GM23338 (cell line): ENCODE results near the gene COX20.

Experiments used
- EZH2 ChIP-seq: fragments of 200-600 bp; sonication (generic); IDR thresholded peaks from one replicate; pipeline ENCODE4 v1.8.0; 2017; ENCODE audit warnings: antibody characterized with exemption, mild to moderate bottlenecking, low read depth; ENCODE audit not compliant: unreplicated experiment
- TF ChIP-seq, protein P1 (sequence below), 2 experiments: fragments of 200-600 bp in 1 of 2; sonication (generic) in 1 of 2; conservative IDR thresholded peaks; 2 replicates each; pipeline versions ENCODE4 v1.5.1 to v1.6.1; 2016 to 2017; ENCODE audit warnings: antibody characterized with exemption in 2 of 2, low read depth in 2 of 2, mild to moderate bottlenecking in 2 of 2, moderate library complexity in 1 of 2
- TF ChIP-seq, protein P2 (sequence below): IDR thresholded peaks from 2 replicates; pipeline ENCODE4 v1.6.1; 2016; ENCODE audit warnings: antibody characterized with exemption

DNA sequence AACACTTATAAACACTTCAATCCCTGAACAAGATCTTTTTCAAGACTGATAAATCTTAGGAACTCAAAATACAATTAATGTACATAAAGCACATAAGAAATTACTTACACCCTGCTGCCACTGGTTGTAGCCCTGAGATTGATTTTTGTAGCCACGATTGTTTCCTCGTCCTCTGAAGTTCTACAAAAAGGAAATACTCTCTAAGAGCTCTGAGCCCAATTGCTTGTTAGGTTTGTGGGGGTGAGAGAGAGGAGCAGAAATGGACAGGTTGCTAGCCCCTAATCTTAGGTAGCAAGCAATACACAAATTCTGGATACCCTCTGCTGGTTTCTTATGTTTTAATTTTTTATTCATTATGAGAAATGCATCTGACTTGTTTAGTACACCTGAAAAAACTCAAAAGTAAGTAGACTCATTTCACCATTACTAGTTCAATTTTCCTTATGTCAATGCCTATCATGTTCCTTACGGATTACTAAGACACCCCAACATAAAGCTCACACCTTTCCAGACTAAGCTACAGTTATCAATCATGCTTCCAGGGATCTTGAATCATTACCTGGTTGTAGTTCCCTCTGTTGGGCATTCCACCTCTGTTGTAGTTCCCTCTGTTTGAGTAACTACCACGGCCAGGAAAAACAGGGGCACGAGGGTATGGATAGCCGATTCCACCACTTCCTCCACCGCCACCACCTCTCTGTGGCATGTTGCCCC lies 19.6 kb downstream of the COX20 start:
- TF ChIP-seq, protein P1, sequence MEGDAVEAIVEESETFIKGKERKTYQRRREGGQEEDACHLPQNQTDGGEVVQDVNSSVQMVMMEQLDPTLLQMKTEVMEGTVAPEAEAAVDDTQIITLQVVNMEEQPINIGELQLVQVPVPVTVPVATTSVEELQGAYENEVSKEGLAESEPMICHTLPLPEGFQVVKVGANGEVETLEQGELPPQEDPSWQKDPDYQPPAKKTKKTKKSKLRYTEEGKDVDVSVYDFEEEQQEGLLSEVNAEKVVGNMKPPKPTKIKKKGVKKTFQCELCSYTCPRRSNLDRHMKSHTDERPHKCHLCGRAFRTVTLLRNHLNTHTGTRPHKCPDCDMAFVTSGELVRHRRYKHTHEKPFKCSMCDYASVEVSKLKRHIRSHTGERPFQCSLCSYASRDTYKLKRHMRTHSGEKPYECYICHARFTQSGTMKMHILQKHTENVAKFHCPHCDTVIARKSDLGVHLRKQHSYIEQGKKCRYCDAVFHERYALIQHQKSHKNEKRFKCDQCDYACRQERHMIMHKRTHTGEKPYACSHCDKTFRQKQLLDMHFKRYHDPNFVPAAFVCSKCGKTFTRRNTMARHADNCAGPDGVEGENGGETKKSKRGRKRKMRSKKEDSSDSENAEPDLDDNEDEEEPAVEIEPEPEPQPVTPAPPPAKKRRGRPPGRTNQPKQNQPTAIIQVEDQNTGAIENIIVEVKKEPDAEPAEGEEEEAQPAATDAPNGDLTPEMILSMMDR (conservative IDR thresholded peaks at IDR 0.05; ENCODE audit: low read depth in 2 of 2): no peak
- TF ChIP-seq, protein P2, sequence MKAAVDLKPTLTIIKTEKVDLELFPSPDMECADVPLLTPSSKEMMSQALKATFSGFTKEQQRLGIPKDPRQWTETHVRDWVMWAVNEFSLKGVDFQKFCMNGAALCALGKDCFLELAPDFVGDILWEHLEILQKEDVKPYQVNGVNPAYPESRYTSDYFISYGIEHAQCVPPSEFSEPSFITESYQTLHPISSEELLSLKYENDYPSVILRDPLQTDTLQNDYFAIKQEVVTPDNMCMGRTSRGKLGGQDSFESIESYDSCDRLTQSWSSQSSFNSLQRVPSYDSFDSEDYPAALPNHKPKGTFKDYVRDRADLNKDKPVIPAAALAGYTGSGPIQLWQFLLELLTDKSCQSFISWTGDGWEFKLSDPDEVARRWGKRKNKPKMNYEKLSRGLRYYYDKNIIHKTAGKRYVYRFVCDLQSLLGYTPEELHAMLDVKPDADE: no peak
- TF ChIP-seq EZH2: no peak
